Lung (tissue), 12 donors: ENCODE data around the gene NDUFB10. TPM values are rescaled to one million over a fixed set of nuclear protein-coding genes. Genes with fewer than 3 reads are reported as not detected.

Experiments used
- ATAC-seq: fragments of 200-7000 bp; cut with Tn5 transposase; one replicate; pipeline ENCODE4 v1.9.1; 2020; ENCODE audit warnings: moderate number of reproducible peaks; ENCODE audit not compliant: insufficient read depth, low FRiP score
- DNase-seq, 3 donors: peaks; one replicate each; pipeline ENCODE4 v3.0.0-alpha.2; 2013 to 2017
- H3K27ac ChIP-seq, 2 donors: one replicate each; pipeline ENCODE4 v1.5.1; 2013; ENCODE audit warnings: mild to moderate bottlenecking in 2 of 2, moderate library complexity in 2 of 2, control low read depth in 1 of 2, inconsistent platforms in 1 of 2, low read depth in 1 of 2, low read length in 1 of 2
- H3K27me3 ChIP-seq, 3 donors: one replicate each; pipeline ENCODE4 v1.5.1; 2013; ENCODE audit warnings: low read length in 2 of 3; ENCODE audit not compliant: control insufficient read depth in 3 of 3, insufficient read depth in 3 of 3
- H3K36me3 ChIP-seq, 4 donors: one replicate each; pipeline ENCODE4 v1.5.1; 2013; ENCODE audit warnings: low read length in 4 of 4, mild to moderate bottlenecking in 1 of 4, moderate library complexity in 1 of 4; ENCODE audit not compliant: control insufficient read depth in 4 of 4, insufficient read depth in 4 of 4
- H3K4me1 ChIP-seq, 5 donors: one replicate each; pipeline ENCODE4 v1.5.1; 2013; ENCODE audit warnings: low read length in 5 of 5, mild to moderate bottlenecking in 2 of 5, moderate library complexity in 1 of 5; ENCODE audit not compliant: control insufficient read depth in 5 of 5, insufficient read depth in 5 of 5
- H3K4me3 ChIP-seq: one replicate; pipeline ENCODE4 v1.5.1; 2013; ENCODE audit warnings: mild to moderate bottlenecking, control low read depth, moderate library complexity
- H3K9ac ChIP-seq, 2 donors: one replicate each; pipeline ENCODE4 v1.5.1; 2013; ENCODE audit warnings: low read length in 2 of 2, control low read depth in 1 of 2; ENCODE audit not compliant: insufficient read depth in 1 of 2
- H3K9me3 ChIP-seq, 4 donors: one replicate each; pipeline ENCODE4 v1.5.1; 2013; ENCODE audit warnings: low read length in 3 of 4, mild to moderate bottlenecking in 1 of 4, moderate library complexity in 1 of 4; ENCODE audit not compliant: control insufficient read depth in 4 of 4, insufficient read depth in 3 of 4
- CTCF ChIP-seq: IDR thresholded peaks from 2 replicates; pipeline ENCODE4 v1.5.1; 2012; ENCODE audit warnings: mild to moderate bottlenecking; ENCODE audit errors: control extremely low read depth, extremely low read depth
- WGBS, 2 donors: extraction: QIAGEN DNeasy Blood & Tissue Kit; methylation state at CpG; one replicate each; pipeline ENCODE4 v1.1.7; 2013; 5-methylcytosine and 5-hydroxymethylcytosine counted together
- polyA plus RNA-seq, 2 donors: library from polyadenylated mRNA; stranded (reverse); fragments of 200-250 nt; gene quantifications; one replicate each; pipeline ENCODE4 v1.2.1, GENCODE V29; 2013
- total RNA-seq, 2 donors: library from RNA; depleted of rRNA in 1 of 2; stranded (reverse); fragments of >200 nt in 1 of 2; gene quantifications; one replicate each; pipeline ENCODE4 v1.2.1, GENCODE V29; 2014 to 2021
- donor health status: control.
- donor health status: control.
- donor health status: Bipolar disorder and iron deficiency.
- donor health status: healthy.
- donor health status: DM: yes; HTN: yes; CAD: no.

NDUFB10 gene
- total and polyA plus RNA-seq, 4 donors: 107 to 187 (median 131) TPM

- Histone ChIP-seq H3K9ac (no peak overlapping the region), H3K27ac (no peak overlapping the region), H3K9me3 (peaks cover 0 to 24% (median 0%) of the 10 kb centered on the region in 4 donors), H3K36me3 (peaks cover 0 to 47% (median 20%) of the 10 kb centered on the region in 4 donors), H3K4me1 (peaks cover 0 to 6% (median under 1%) of the 10 kb centered on the region in 5 donors), H3K27me3 (peaks cover 0 to 42% (median 29%) of the 10 kb centered on the region in 3 donors), H3K4me3 (no peak overlapping the region)
- TF ChIP-seq CTCF: no peak
- DNase-seq: no peak
- no peak for ATAC-seq
- WGBS, 2 donors: 97 to 98% methylated on average over 17 to 18 of the region's 18 CpGs
Observed at GRCh38 chr16:1977875-1978268, 18.5 kb downstream of the NDUFB10 start.

GRCh38 chr16:1978476-1979120, 19.3 kb downstream of the NDUFB10 start:
- H3K4me1 ChIP-seq: peaks cover 0 to 5% (median 0%) of the 10 kb centered on the region in 5 donors
- no peak overlapping the region for H3K9ac ChIP-seq
- H3K9me3 ChIP-seq: peaks cover 0 to 24% (median 0%) of the 10 kb centered on the region in 4 donors
- H3K4me3 ChIP-seq: peak overlapping the region; percentile 19
- WGBS, 2 donors: 77% methylated on average over 36 to 37 of the region's 37 CpGs
- H3K27me3 ChIP-seq: peaks cover 0 to 46% (median 33%) of the 10 kb centered on the region in 3 donors
- no peak for TF ChIP-seq CTCF
- H3K36me3 ChIP-seq: peaks cover 0 to 47% (median 20%) of the 10 kb centered on the region in 4 donors
- ATAC-seq (no peak), DNase-seq (no peak)
- H3K27ac ChIP-seq: no peak overlapping the region

- H3K4me3 ChIP-seq: no peak overlapping the region
- peaks cover 0 to 6% (median 0%) of the 10 kb centered on the region in 5 donors for H3K4me1 ChIP-seq
- H3K9ac ChIP-seq: no peak overlapping the region
- H3K36me3 ChIP-seq: peaks cover 0 to 41% (median 19%) of the 10 kb centered on the region in 4 donors
- H3K27ac ChIP-seq: peak overlapping the region in 1 of 2 donors; percentile 79
- H3K9me3 ChIP-seq: peaks cover 0 to 24% (median 0%) of the 10 kb centered on the region in 4 donors
- WGBS, 2 donors: 17 to 34% methylated on average over 60 to 70 of the region's 70 CpGs
- peaks cover 0 to 46% (median 33%) of the 10 kb centered on the region in 3 donors for H3K27me3 ChIP-seq
- peak; percentile 53 for ATAC-seq
- DNase-seq: no peak
- TF ChIP-seq CTCF: no peak
Observed at GRCh38 chr16:1979271-1980029, 20.1 kb downstream of the NDUFB10 start.
